ENCODE measurements around the gene CEP44.
A peak's percentile ranks its signal among the peaks of the same experiment; 100 is the strongest.

The CEP44 gene

DNA sequence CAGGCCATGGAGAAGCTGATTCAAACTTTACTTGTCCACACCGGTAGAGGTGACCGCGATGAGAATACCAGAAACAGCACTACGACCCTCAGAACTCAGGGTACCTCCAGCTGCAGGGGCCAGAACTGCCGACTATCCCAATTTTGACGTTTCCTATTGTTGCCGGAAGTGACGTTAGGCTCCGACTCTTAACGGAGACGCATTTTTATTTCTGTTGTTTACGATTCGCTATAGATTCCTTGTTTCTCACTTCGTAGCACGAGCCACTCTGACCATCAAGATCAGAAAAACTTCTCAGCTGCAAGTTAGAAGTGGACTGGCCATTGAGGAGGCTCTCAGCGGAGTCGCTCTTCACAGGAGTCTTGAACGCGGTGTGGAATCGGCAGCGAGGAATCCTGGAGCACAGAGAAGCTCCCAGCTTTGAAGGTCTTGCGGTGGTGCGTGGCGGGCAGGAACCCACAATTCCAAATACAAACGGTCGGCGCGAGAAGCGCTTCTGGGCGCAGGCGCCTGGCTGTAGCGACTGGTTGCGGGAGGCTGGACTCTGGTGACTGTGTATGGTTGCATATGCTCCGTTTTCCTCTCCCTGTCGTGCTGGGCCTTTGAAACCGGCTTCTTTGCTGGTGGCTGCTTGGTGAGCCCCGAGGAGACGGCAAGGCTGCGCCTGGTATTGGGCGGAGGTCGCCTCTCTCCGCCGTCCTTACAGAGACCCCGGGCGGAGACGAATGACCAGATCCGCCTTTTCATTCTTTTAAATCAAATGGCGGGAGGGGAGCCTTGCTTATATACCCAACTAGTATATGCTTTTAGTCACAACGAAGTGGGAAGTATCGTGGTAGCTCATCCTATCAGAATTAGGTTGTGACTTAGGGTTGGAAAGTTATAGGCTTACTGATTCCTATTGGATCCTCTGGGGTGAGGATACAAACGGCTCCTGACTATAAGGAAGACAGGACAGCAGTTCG, at the start of gene CEP44, which contains the start of gene FBXO8:
Gene CEP44 (plus strand): TSS at position 405 of the 965 bp plus-strand sequence. CDS start 15,211 bp downstream, outside the sequence.
Gene FBXO8 (minus strand): TSS at position 161 of the 965 bp plus-strand sequence. CDS start 20,575 bp downstream, outside the sequence.
- Histone ChIP-seq H3K36me3 (replicated peaks) (no peaks in the 10 kb centered on the region), H3K4me3 (ENCODE audit: low read depth, low read length) (peak within 1 kb of the TSS; percentile 93), H3K27ac (peak within 1 kb of the TSS; percentile 99), H3K27me3 (replicated peaks) (no peaks in the 10 kb centered on the region)
- in situ Hi-C loops (cut with HindIII; ENCODE audit: low pct_ligation_motif_present, low sequenced_read_pairs): no loop called here
- peak; percentile 75 for DNase-seq
- no peak for TF ChIP-seq CTCF (IDR thresholded peaks at IDR 0.05; ENCODE audit: low read depth, low read length, missing control alignments)

DNA sequence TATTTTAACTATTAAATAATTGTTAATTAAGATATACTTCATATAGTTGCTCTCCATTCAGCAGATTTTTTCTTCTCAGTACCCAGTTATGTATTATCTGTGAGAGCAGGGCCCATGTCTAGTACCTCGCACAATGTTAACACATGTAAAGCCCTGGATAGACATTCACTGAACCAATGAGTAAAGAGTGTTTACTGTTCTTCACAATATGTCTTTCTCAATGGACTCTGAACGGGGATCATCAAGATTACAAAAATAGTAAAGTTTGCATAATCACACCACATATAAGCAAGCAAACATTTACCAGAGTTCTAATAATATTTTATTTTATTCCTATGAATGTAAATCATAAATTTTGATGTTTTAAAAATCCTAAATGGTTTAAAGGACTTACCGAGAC, 47.4 kb upstream of the CEP44 start:
- H3K4me3 ChIP-seq (ENCODE audit: low read depth, low read length): no peak overlapping the region
- H3K27ac ChIP-seq: no peak overlapping the region
- no peaks in the 10 kb centered on the region for H3K36me3 ChIP-seq (replicated peaks)
- no peaks in the 10 kb centered on the region for H3K27me3 ChIP-seq (replicated peaks)
- in situ Hi-C loops (cut with HindIII; ENCODE audit: low pct_ligation_motif_present, low sequenced_read_pairs): no loop called here
- TF ChIP-seq CTCF (IDR thresholded peaks at IDR 0.05; ENCODE audit: low read depth, low read length, missing control alignments): no peak
- DNase-seq: no peak

- Histone ChIP-seq H3K4me3 (ENCODE audit: low read depth, low read length) (no peak overlapping the region), H3K27ac (no peak overlapping the region), H3K36me3 (replicated peaks) (no peaks in the 10 kb centered on the region), H3K27me3 (replicated peaks) (no peaks in the 10 kb centered on the region)
- in situ Hi-C loops (cut with HindIII; ENCODE audit: low pct_ligation_motif_present, low sequenced_read_pairs): no loop called here
- no peak for TF ChIP-seq CTCF (IDR thresholded peaks at IDR 0.05; ENCODE audit: low read depth, low read length, missing control alignments)
- DNase-seq: no peak
Measured at GRCh38 chr4:174241162-174241561, 42.5 kb upstream of the CEP44 start.

GRCh38 chr4:174244441-174244840, 39.3 kb upstream of the CEP44 start:
- Histone ChIP-seq H3K36me3 (replicated peaks) (no peaks in the 10 kb centered on the region), H3K27me3 (replicated peaks) (no peaks in the 10 kb centered on the region), H3K27ac (no peak overlapping the region), H3K4me3 (ENCODE audit: low read depth, low read length) (no peak overlapping the region)
- in situ Hi-C loops (cut with HindIII; ENCODE audit: low pct_ligation_motif_present, low sequenced_read_pairs): no loop called here
- TF ChIP-seq CTCF (IDR thresholded peaks at IDR 0.05; ENCODE audit: low read depth, low read length, missing control alignments): no peak
- no peak for DNase-seq

GRCh38 chr4:174245714-174246113, 38.0 kb upstream of the CEP44 start:
- DNase-seq: no peak
- H3K4me3 ChIP-seq (ENCODE audit: low read depth, low read length): no peak overlapping the region

More at GRCh38 chr4:174245714-174246113, 38.0 kb upstream of the CEP44 start:
- in situ Hi-C loops (cut with HindIII; ENCODE audit: low pct_ligation_motif_present, low sequenced_read_pairs): no loop called here
- H3K27me3 ChIP-seq (replicated peaks): no peaks in the 10 kb centered on the region
- no peak for TF ChIP-seq CTCF (IDR thresholded peaks at IDR 0.05; ENCODE audit: low read depth, low read length, missing control alignments)
- no peak overlapping the region for H3K27ac ChIP-seq
- no peaks in the 10 kb centered on the region for H3K36me3 ChIP-seq (replicated peaks)
